Smooth muscle cell of the brain vasculature (primary cell): Measurements from ENCODE around the gene MSTN.
A peak's percentile ranks its signal among the peaks of the same experiment; 100 is the strongest.

Experiments used
- DNase-seq: peaks from one replicate; pipeline ENCODE4 v3.0.0-alpha.2; 2012; ENCODE audit warnings: low read depth, low spot score

The MSTN gene

DNA sequence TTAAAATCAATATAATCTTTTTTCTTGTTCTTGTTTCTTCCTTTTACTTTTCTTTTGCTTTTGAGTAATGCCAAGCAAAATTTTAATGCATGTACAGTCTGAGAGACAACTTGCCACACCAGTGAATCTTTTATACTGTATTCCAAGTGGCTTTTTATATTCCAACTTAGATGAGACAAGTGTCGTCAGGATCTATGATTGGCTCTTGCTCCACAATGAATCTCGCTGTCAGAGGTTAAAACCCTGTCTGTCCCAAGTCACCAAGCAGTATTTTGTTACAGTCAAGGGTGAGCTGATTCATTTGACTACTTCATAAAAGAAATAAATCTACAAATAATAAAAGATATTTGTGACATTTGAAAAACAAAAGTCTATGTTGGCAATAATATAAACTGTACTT, at the start of gene MSTN:
Gene MSTN, minus strand, starts transcription at position 129 of the 400 bp plus-strand sequence. CDS start 133 bp downstream, outside the sequence.
- DNase-seq, result no peak

DNA sequence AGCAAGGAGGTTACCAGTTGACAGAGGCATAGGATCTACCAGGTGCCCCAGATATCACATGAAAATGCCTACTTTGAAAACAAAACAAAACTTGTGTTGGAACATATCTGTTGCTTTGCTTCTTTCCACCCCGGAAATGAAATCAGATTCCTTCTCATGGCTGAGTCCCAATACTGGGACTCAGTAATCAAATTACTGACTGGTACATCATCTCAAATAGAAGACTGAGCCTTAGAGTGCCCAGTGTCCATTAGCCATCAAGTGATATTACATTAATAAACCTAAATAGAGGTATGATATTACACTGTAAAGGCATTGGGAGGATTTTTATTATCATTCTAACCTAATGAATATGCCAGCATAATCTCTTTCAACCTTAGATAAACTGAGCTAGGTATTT, 48.6 kb upstream of the MSTN start:
- no peak for DNase-seq

DNA sequence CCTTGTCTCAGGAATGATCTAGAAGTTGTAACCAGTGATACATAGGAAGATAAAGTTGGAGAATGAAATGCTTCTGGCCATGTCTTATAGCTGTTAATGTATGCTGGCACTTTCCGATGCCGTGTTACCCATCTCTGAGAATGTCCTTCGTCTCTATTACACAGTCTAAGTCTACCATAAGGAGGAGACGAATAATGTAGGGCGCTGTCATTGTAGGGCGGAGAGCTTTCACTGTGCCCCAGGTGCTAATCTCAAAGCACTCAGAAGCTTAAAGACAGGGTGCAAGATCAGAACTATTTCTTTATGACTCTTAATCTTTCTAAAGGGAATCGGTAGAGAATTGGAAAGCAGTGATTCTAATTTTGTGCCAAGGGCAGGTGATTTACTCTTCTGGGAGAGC, 48.2 kb upstream of the MSTN start:
- no peak for DNase-seq

DNA sequence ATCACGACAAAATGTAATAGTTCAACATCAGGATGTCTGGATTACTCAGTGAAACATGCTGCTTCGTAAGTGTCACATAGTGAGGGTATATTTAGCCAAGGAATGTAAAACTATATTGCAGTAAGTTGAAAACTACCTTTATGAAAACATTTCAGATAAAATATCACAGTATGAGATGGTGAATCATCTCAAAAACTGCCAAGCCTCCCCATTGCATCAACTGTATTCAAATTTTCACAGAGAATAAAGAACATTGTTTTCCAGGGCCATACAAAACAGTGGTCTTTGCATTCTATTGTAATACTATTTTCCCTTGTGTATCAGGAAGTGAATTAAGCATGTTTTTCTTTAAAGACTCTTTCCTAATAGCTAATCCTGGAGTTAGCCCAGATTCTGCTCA, 47.6 kb upstream of the MSTN start:
- peak; percentile 51 for DNase-seq

DNA sequence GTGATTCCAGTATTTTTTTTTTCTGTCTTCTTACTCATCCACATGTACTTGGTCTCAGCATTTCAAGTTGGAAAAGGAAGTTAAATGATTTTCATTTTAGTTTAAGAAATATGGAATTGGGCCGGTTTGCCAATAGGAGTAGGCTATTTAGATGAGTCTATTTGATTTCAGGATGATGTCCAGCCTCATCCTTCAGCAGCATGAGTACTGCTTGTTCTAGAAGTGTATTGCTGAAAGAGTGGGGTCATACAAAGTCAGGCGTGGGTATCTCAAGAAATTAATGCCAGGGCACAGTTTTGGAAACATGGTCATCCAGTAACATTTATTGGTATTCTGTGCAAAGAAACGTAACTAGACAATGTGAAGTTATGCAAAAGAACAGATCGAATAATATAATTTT, 44.9 kb upstream of the MSTN start:
- DNase-seq, result no peak

- no peak for DNase-seq
Observed at GRCh38 chr2:190106783-190107182, 44.3 kb upstream of the MSTN start.

GRCh38 chr2:190105554-190105953, 43.0 kb upstream of the MSTN start:
- no peak for DNase-seq

GRCh38 chr2:190103144-190103543, 40.6 kb upstream of the MSTN start:
- no peak for DNase-seq

- no peak for DNase-seq
Observed at GRCh38 chr2:190099890-190100697, 37.6 kb upstream of the MSTN start.

- DNase-seq, result no peak
Observed at GRCh38 chr2:190098851-190099250, 36.3 kb upstream of the MSTN start.

DNA sequence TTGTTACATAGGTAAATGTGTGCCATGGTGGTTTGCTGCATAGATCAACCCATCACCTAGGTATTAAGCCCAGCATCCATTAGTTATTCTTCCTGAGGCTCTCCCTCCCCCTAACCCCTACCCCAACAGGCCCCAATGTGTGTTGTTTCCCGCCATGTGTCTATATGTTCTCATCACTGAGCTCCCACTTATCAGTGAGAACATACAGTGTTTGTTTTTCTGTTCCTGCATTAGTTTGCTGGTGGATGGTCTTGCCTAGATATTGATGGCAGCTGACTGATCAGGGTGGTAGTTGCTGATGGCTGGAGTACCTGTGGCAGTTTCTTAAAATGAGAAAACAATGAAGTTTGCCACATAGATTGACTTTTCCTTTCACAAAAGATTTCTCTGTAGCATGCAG, 34.6 kb upstream of the MSTN start:
- no peak for DNase-seq

GRCh38 chr2:190094316-190094871, 31.9 kb upstream of the MSTN start:
- DNase-seq, result no peak

- no peak for DNase-seq
Observed at GRCh38 chr2:190093793-190094192, 31.3 kb upstream of the MSTN start.

GRCh38 chr2:190090148-190090547, 27.6 kb upstream of the MSTN start:
- no peak for DNase-seq

- peak; percentile 63 for DNase-seq
Observed at GRCh38 chr2:190088917-190089316, 26.4 kb upstream of the MSTN start.

DNA sequence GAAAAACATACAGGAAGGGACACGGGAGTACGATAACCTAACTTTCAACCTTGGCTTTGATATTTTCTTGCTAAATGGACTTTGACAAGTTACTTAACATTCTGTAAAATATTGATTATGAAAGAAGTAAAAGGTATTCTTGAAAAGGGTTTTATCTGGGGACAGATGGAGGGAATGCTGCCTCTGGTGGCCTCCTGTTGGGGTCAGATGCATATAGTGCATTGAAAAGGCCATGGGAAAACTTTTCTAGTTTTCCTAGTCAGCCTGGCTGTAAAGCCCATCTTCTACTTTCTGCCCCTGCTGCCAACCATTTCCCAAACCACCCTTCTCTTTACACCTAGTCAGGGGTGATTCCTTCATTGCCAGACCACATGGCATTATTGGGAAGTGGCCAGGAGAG, 22.2 kb upstream of the MSTN start:
- no peak for DNase-seq

DNA sequence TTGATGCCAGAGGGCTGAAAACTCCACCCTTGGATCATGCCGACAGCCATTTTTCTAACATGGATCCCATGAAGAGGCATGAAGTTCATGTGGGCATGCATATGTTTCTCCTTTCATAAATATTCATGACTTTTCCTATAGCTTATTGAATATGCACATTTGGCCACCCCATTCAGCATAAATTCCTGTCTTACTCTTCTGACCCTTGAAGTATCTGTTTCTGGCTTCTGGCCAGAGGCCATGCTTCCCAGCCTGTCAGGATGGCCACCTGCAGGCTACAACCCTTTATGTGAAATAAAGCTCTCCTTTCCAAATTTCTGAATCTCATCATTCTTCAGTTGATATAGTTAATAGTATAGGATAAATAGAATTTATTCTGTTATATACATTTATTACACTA, 19.6 kb upstream of the MSTN start:
- DNase-seq, result no peak

DNA sequence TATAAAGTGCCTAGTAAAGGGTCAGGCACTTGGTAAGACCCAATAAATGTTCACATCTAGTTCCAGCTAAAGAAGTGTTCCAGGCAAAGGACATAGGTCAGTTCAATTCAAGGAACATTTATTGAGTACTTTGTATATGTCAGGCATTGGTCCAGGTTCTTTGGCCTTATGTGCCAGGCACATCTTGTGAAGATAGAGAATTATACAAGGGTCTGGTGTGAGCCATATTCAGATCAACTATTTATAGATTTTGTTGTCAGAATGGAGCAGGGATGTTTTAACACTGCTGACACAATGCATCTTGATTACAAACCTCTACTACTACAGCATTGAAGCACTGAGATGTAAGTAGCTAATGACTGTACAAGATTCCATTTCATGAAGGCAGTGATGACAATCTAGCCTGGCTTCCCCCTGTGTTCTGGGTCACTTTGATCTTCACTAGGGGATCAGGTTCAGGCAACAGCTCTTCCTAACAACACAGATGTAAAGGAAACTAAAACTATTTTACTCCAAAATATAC, 18.1 kb upstream of the MSTN start:
- DNase-seq, result no peak

- no peak for DNase-seq
Observed at GRCh38 chr2:190079160-190079559, 16.6 kb upstream of the MSTN start.

GRCh38 chr2:190075623-190076022, 13.1 kb upstream of the MSTN start:
- DNase-seq, result no peak

GRCh38 chr2:190069936-190070696, 7.6 kb upstream of the MSTN start:
- DNase-seq, result peak; percentile 59

GRCh38 chr2:190068764-190069163, 6.2 kb upstream of the MSTN start:
- no peak for DNase-seq

GRCh38 chr2:190065839-190066238, 3.3 kb upstream of the MSTN start:
- no peak for DNase-seq
